MM.1S (cell line): ENCODE measurements around the gene ATP9A.

Source experiments
- EZH2 ChIP-seq: fragments of 300-600 bp; sonication (generic); optimal IDR thresholded peaks from 2 replicates; pipeline ENCODE3; 2017; ENCODE audit warnings: low read depth, mild to moderate bottlenecking, antibody characterized with exemption, low read length, mixed read lengths
- EZH2phosphoT487 ChIP-seq: fragments of 300-600 bp; sonication (generic); IDR thresholded peaks from 2 replicates; pipeline ENCODE4 v1.6.1; 2018; ENCODE audit warnings: antibody characterized with exemption, low read length
- TF ChIP-seq, protein P1 (sequence below): fragments of 300-600 bp; sonication (generic); IDR thresholded peaks from 2 replicates; pipeline ENCODE4 v1.5.1; 2016; ENCODE audit warnings: antibody characterized with exemption, low read length, mixed read lengths

DNA sequence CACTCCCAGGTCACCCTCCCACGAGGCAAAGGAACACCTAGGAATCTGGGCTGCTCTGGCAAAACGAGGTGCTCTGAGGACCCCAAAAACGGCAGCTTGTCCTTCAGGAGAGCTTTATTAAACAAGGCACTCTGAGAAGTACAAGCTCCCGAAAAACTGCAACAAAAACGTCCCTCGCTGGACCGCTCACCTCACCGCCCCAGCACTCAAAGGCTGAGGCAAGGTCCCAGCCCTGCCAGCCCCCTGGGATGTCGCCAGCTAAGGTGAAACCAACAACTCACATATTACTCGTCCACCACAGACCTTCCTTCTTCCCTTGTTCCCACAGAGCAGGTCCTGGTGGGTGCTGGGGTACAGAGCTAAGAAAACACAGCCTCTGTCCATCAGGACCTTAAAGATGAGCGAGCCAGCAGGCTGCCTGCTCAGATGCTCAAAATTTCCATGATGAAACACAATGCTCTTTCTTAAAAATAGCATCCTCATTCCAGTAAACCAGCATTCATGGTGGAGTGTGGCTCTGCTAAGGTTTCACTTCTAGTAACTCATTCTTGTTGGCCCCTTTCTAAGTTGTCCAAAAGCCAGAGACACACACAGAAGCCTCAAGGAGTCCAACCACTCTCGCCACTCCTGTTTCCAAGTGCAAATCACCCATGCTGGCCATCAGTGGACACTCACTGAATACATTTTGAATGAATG lies 35.9 kb downstream of the ATP9A start:
- TF ChIP-seq, protein P1, sequence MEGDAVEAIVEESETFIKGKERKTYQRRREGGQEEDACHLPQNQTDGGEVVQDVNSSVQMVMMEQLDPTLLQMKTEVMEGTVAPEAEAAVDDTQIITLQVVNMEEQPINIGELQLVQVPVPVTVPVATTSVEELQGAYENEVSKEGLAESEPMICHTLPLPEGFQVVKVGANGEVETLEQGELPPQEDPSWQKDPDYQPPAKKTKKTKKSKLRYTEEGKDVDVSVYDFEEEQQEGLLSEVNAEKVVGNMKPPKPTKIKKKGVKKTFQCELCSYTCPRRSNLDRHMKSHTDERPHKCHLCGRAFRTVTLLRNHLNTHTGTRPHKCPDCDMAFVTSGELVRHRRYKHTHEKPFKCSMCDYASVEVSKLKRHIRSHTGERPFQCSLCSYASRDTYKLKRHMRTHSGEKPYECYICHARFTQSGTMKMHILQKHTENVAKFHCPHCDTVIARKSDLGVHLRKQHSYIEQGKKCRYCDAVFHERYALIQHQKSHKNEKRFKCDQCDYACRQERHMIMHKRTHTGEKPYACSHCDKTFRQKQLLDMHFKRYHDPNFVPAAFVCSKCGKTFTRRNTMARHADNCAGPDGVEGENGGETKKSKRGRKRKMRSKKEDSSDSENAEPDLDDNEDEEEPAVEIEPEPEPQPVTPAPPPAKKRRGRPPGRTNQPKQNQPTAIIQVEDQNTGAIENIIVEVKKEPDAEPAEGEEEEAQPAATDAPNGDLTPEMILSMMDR = no peak
- no peak for TF ChIP-seq EZH2
- TF ChIP-seq EZH2phosphoT487 = no peak
